Nephron (organoid): ENCODE data around the gene PDZK1IP1.
"Not testable (repeated sequence)": the region's sequence is repeated elsewhere in the genome, so short reads cannot be mapped to it uniquely, and the experiment has no call there.

Experiments
- H3K27ac Mint-ChIP-seq, 3 experiments: 2 replicates each; pipeline ENCODE4 v1.8.0; 2020; ENCODE audit warnings: mixed read lengths in 3 of 3, mild to moderate bottlenecking in 2 of 3, moderate library complexity in 1 of 3
- H3K27me3 Mint-ChIP-seq: 2 replicates; pipeline ENCODE4 v1.8.0; 2021; ENCODE audit warnings: low read depth, mild to moderate bottlenecking, moderate library complexity, mixed read lengths
- H3K36me3 Mint-ChIP-seq: 2 replicates; pipeline ENCODE4 v1.8.0; 2020; ENCODE audit warnings: low read depth, mixed read lengths
- H3K4me1 Mint-ChIP-seq: 2 replicates; pipeline ENCODE4 v1.8.0; 2020; ENCODE audit warnings: mixed read lengths
- H3K4me3 Mint-ChIP-seq, 3 experiments: 2 replicates each; pipeline ENCODE4 v1.8.0; 2020; ENCODE audit warnings: mild to moderate bottlenecking in 3 of 3, mixed read lengths in 3 of 3, moderate library complexity in 2 of 3
- H3K9me3 Mint-ChIP-seq: 2 replicates; pipeline ENCODE4 v1.8.0; 2020; ENCODE audit warnings: mixed read lengths
- CTCF ChIP-seq, 3 experiments: fragments of 200-600 bp; sonication (generic); IDR thresholded peaks; one replicate each; pipeline ENCODE4 v1.5.0; 2021; ENCODE audit warnings: antibody characterized with exemption in 3 of 3; ENCODE audit not compliant: unreplicated experiment in 3 of 3

The PDZK1IP1 gene

DNA sequence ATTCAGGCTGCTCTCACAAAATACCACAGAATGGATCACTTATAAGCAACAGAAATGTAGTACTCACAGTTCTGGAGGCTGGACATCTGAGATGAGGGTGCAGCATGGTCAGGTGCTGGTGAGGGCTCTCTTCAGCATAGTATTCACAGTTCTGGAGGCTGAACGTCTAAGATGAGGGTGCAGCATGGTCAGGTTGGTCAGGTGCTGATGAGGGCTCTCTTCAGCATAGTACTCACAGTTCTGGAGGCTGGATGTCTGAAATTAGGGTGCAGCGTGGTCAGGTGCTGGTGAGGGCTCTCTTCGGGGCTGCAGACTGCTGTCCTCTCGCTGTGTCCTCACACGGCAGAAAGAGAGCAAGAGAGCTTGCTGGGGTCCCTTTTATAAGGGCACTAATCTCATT lies 17.1 kb downstream of the PDZK1IP1 start:
- no peak overlapping the region for H3K27ac Mint-ChIP-seq
- H3K36me3 Mint-ChIP-seq, result no peaks in the 10 kb centered on the region
- H3K9me3 Mint-ChIP-seq, result peaks cover 5% of the 10 kb centered on the region
- H3K4me1 Mint-ChIP-seq, result no peaks in the 10 kb centered on the region
- peaks cover 19% of the 10 kb centered on the region for H3K27me3 Mint-ChIP-seq
- H3K4me3 Mint-ChIP-seq, result no peak overlapping the region
- TF ChIP-seq CTCF (IDR thresholded peaks at IDR 0.05; ENCODE audit: unreplicated experiment in 3 of 3), result no peak

DNA sequence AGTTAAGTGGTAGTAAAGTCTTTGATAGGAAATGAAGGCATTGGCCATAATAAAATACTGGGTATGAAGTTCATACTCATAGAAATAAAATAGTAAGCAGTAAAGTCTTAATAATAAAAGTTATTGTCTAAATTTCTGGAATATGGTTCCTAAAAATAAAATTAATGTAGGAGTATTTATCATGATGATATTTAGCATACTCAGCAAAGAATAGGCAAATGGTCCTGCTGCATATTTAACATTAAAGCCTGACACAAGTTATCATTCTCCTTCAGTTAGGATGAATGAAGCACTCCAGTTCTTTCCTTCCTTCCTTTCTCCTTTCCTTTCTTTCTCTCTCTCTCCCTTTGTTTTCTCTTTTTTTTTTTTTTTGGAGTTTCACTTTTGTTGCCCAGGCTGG lies 25.3 kb downstream of the PDZK1IP1 start:
- Mint-ChIP-seq H3K4me1 (no peaks in the 10 kb centered on the region), H3K4me3 (no peak overlapping the region), H3K27me3 (peaks cover 4% of the 10 kb centered on the region), H3K9me3 (peaks cover 18% of the 10 kb centered on the region), H3K36me3 (no peaks in the 10 kb centered on the region), H3K27ac (no peak overlapping the region)
- TF ChIP-seq CTCF (IDR thresholded peaks at IDR 0.05; ENCODE audit: unreplicated experiment in 3 of 3), result no peak

DNA sequence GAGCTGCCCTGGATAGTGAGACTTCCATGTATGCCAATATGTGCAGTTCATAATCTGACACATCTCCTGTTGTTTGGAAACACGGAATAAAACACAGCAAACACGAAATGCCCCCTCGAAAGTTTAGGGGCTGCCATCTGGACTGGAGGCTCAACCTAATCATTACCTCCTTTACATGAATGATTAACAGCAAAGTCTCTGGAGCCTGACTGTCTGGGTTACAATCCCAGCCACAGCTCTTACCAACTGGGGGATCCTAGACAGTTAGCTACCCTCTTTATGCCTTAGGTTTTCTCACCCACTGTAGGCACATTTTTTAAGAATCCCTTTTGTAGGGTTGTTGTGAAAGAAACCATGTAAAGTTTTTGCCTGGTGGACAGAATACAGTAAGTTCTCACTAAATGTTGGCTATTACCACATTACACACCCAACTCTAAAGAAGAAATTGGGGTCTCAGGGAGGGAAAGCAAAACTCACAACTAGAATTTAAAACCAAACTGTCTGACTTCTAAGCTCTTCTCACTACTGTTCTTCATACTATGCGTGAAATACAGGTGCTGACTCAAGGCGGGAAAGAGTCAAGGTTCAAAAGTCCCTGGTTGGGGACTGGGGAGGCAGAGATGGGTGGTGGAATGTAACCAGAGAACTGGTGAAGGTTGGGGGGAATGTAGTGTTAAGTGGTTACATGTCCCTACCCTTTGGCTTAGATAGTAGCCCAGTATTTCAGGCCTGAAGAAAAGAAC lies 28.4 kb downstream of the PDZK1IP1 start:
- no peak for TF ChIP-seq CTCF (IDR thresholded peaks at IDR 0.05; ENCODE audit: unreplicated experiment in 3 of 3)
- peaks cover 4% of the 10 kb centered on the region for H3K27me3 Mint-ChIP-seq
- no peaks in the 10 kb centered on the region for H3K4me1 Mint-ChIP-seq
- H3K9me3 Mint-ChIP-seq, result peaks cover 13% of the 10 kb centered on the region
- H3K4me3 Mint-ChIP-seq, result no peak overlapping the region
- peak overlapping the region; percentile 37 to 88 (median 69) for H3K27ac Mint-ChIP-seq
- no peaks in the 10 kb centered on the region for H3K36me3 Mint-ChIP-seq

- no peak for TF ChIP-seq CTCF (IDR thresholded peaks at IDR 0.05; ENCODE audit: unreplicated experiment in 3 of 3)
- no peak overlapping the region for H3K4me3 Mint-ChIP-seq
These were observed 29.1 kb downstream of the PDZK1IP1 start for GRCh38 chr1:47160716-47161115.

DNA sequence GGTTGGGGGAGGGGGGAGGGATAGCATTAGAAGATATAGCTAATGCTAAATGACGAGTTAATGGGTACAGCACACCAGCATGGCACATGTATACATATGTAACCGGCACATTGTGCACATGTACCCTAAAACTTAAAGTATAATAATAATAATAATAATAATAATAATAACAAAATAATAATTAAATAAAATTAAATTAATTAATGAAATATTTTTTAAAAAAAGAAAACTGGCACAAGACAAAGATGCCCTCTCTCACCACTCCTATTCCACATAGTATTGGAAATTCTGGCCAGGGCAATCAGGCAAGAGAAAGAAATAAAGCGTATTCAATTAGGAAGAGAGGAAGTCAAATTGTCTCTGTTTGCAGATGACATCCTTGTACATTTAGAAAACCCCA lies 31.9 kb downstream of the PDZK1IP1 start:
- not testable (repeated sequence) for H3K36me3 Mint-ChIP-seq, H3K27ac Mint-ChIP-seq, H3K4me3 Mint-ChIP-seq, H3K27me3 Mint-ChIP-seq, H3K4me1 Mint-ChIP-seq
- peaks cover 30% of the 10 kb centered on the region for H3K9me3 Mint-ChIP-seq

More at GRCh38 chr1:47160716-47161115, 29.1 kb downstream of the PDZK1IP1 start:
- no peaks in the 10 kb centered on the region for H3K36me3 Mint-ChIP-seq
- H3K27ac Mint-ChIP-seq, result no peak overlapping the region
- H3K27me3 Mint-ChIP-seq, result peaks cover 4% of the 10 kb centered on the region
- no peaks in the 10 kb centered on the region for H3K4me1 Mint-ChIP-seq
- peaks cover 19% of the 10 kb centered on the region for H3K9me3 Mint-ChIP-seq

DNA sequence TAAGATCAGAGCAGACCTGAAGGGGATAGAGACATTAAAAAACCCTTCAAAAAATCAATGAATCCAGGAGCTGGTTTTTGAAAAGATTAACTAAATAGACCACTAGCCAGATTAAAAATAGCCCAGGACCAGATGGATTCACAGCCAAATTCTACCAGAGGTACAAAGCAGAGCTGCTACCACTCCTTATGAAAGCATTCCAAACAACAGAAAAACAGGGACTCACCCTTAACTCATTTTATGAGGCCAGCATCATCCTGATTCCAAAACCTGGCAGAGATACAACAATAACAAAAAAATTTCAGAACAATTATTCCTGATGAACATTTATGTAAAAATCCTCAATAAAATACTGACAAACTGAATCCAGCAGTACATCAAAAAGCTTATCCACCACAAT lies 33.4 kb downstream of the PDZK1IP1 start:
- peaks cover 34% of the 10 kb centered on the region for H3K9me3 Mint-ChIP-seq
- not testable (repeated sequence) for H3K4me3 Mint-ChIP-seq, H3K4me1 Mint-ChIP-seq, H3K36me3 Mint-ChIP-seq, H3K27me3 Mint-ChIP-seq, H3K27ac Mint-ChIP-seq

DNA sequence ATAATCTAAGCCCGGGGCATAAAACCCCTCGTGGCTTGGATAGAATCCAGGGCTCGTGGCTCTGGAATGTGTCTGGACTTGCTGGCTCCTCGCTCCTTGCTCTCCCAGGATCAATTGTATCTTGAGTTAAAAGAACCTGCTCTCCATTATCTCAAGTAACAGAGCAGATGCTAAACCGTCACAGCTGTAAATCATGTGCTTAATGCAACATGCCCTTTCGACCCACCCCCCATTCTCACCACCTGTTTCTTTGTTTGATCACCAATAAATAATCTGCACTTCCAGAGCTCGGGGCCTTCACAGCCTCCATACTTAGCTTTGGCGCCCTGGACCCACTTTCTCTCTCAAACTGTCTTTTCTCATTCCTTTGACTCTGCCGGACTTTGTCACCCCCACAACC lies 40.7 kb downstream of the PDZK1IP1 start:
- H3K4me1 Mint-ChIP-seq, H3K4me3 Mint-ChIP-seq, H3K27me3 Mint-ChIP-seq, H3K36me3 Mint-ChIP-seq, H3K27ac Mint-ChIP-seq: not testable (repeated sequence)
- peaks cover 13% of the 10 kb centered on the region for H3K9me3 Mint-ChIP-seq
